ENCODE measurements around the gene ALDH3A1.

The ALDH3A1 gene

GRCh38 chr17:19705771-19706770, 42.0 kb downstream of the ALDH3A1 start:
- DNase-seq (ENCODE audit: low read depth), result no peak
- H3K4me3 ChIP-seq (ENCODE audit: low read length), result no peak overlapping the region
- TF ChIP-seq, protein P1, sequence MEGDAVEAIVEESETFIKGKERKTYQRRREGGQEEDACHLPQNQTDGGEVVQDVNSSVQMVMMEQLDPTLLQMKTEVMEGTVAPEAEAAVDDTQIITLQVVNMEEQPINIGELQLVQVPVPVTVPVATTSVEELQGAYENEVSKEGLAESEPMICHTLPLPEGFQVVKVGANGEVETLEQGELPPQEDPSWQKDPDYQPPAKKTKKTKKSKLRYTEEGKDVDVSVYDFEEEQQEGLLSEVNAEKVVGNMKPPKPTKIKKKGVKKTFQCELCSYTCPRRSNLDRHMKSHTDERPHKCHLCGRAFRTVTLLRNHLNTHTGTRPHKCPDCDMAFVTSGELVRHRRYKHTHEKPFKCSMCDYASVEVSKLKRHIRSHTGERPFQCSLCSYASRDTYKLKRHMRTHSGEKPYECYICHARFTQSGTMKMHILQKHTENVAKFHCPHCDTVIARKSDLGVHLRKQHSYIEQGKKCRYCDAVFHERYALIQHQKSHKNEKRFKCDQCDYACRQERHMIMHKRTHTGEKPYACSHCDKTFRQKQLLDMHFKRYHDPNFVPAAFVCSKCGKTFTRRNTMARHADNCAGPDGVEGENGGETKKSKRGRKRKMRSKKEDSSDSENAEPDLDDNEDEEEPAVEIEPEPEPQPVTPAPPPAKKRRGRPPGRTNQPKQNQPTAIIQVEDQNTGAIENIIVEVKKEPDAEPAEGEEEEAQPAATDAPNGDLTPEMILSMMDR (conservative IDR thresholded peaks at IDR 0.05; ENCODE audit: low read length), result no peak

DNA sequence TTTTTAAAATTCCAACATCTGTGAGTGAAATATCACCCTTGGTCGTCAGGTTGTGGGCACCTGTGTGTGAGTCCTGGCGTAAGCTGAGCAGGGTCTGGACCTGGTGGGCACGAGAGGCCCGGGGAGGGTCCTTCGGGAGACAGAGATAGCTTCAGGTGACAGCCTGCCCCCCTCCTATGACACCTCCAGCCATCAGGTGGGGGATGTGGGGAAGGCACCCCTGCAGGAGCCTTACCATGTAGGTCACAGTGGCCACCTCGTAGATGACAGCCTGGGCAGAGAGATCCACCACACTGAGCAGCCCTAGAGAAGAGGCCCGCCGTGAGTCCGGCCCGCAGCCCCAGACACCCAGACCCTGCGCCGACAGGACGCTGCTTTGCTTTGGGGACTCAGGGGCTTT, 42.9 kb downstream of the ALDH3A1 start:
- TF ChIP-seq, protein P1 (conservative IDR thresholded peaks at IDR 0.05; ENCODE audit: low read length), result no peak
- DNase-seq (ENCODE audit: low read depth), result no peak
- H3K4me3 ChIP-seq (ENCODE audit: low read length), result no peak overlapping the region

DNA sequence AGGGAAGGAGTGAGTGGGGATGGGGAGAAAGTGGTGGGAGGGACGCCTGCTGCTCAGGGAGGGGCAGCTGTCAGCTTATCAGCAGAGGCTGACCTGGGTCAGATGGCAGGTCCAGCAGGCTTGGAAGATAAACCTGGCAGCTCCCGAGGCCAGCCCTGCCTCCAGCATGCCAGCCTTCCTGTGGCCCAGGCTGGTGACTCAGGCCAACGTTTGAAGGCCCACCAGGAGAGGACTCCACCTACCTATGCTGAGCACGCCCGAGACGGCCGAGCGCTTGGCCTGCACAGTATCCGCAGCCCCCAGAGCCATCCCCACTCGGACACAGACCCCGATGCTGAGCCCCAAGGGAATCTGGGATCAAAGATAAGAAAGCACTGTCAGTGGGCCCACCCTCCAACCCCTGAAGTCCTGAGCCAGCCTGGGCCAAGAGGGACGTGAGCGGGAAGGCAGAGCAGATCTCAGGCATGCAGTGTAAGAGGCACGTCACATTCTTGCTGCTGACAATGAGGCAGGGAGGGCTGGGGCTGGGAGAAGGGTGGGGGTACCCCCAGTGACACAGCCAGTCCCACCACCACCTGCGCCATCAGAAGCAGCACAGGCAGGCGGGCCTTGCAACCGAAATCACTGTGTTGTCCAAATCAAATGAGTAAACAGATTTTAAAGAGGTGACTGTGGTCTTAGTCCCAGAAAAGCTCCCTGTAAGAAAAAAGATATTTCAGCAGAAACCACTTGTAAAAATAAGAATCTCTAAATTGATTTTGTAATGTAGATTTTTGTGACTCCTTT, 44.1 kb downstream of the ALDH3A1 start:
- DNase-seq (ENCODE audit: low read depth), result no peak
- no peak overlapping the region for H3K4me3 ChIP-seq (ENCODE audit: low read length)
- TF ChIP-seq, protein P1 (conservative IDR thresholded peaks at IDR 0.05; ENCODE audit: low read length), result no peak

DNA sequence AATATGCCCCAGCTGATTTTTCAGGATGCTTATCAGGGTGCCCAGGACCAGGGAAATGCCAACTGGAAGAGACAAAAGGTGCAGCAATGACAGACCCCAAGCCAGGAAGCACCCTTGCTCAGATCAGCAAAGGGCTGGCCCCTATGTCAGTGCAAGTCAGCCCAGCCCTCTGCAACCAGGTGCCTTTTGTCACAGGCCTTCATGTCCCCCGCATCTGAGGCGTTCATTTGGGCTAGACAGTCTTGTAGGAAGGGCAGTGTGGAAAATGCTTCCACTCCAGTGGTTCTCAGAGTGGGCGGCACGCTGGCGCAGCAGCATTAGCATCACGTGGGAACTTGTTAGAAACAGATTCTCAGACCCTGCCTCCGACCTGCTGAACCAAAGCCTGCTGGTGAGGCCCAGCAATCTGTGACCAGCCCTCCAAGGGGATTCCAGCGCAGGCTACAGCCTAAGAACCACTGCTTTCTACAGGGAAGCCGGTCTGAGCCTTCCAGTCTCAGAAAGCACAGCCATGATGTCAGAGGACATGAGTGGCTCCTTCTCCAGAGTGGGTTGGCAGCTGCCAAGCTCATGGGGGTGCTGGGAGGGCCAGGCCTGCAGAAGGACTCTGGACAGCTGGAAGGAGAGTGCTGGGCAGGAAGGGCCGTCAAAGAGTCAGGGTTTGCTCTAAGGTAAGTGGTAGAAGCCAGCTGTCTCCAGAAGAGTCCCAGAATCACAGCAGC, 44.8 kb downstream of the ALDH3A1 start:
- H3K4me3 ChIP-seq (ENCODE audit: low read length), result no peak overlapping the region
- no peak for DNase-seq (ENCODE audit: low read depth)
- TF ChIP-seq, protein P1 (conservative IDR thresholded peaks at IDR 0.05; ENCODE audit: low read length), result no peak

DNA sequence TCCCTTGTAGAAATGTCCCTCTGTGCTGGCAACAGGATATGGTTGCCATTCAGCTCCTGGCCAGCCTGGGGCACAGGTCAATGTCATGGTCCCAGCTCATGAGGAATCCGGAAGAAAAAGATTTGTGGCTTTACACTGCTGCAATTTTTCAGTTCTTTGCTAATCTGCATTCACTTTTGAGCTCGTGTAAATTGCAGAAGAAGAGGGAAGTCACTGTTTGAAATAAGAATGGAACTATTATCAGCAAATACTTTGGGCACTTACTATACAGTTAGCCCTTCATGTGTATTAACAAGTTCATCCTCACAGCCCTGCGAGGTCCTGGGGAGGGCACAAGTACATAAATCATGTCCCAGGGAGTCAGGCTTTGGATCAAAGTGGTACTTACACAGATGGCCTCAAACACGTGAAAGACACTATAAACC, 45.9 kb downstream of the ALDH3A1 start:
- TF ChIP-seq, protein P1 (conservative IDR thresholded peaks at IDR 0.05; ENCODE audit: low read length), result no peak
- no peak for DNase-seq (ENCODE audit: low read depth)

More for the DNA sequence above, 45.9 kb downstream of the ALDH3A1 start:
- H3K4me3 ChIP-seq (ENCODE audit: low read length), result no peak overlapping the region

Data from AG10803 (cell line).